Brain microvascular endothelial cell (primary cell): Measurements from ENCODE around the gene RTL5.

ENCODE experiments used
- DNase-seq: peaks from one replicate; pipeline ENCODE4 v3.0.0-alpha.2; 2020
- H3K27ac ChIP-seq: fragments of 250-450 bp; sonication (Bioruptor Pico); 2 replicates; pipeline ENCODE4 v1.5.1; 2020; ENCODE audit warnings: mild to moderate bottlenecking, moderate library complexity
- H3K27me3 ChIP-seq: fragments of 250-450 bp; sonication (Bioruptor Pico); replicated peaks from 2 replicates; pipeline ENCODE4 v1.5.1; 2020; ENCODE audit warnings: mild to moderate bottlenecking
- H3K36me3 ChIP-seq: fragments of 250-450 bp; sonication (Bioruptor Pico); replicated peaks from 2 replicates; pipeline ENCODE4 v1.5.1; 2020; ENCODE audit warnings: mild to moderate bottlenecking
- H3K4me3 ChIP-seq: 2 replicates; pipeline ENCODE4 v1.5.1; 2011; ENCODE audit warnings: low read depth, mild to moderate bottlenecking, control low read depth, low read length, moderate library complexity
- in situ Hi-C: cut with HindIII; loops from 2 replicates; pipeline ENCODE4 v1.10.0; 2017; ENCODE audit warnings: low sequenced_read_pairs, low pct_ligation_motif_present
- TF ChIP-seq, protein P1 (sequence below): IDR thresholded peaks from 2 replicates; pipeline ENCODE4 v1.5.1; 2011; ENCODE audit warnings: low read depth, mild to moderate bottlenecking, moderate library complexity, low read length, control low read depth, inconsistent platforms; ENCODE audit errors: missing control alignments

Gene RTL5

DNA sequence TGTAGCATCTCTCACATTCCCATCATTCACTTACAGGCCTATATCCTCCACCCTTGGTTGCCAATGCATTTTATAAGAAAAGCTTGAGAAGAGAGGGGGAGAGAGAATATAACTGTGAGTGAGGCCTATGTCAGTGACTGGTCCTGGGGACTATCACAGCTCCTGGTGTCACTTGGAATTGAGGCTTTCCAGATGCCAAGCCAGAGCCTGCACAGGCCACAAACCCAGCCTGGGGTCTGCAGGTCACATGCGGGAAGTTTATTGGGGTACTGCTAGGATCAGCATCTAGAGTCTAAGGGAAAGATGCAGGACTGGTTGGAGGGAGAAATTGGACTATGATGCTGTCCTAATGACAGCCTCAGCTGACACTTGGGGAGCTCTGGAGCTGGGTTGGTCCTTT is 47.6 kb downstream of the RTL5 start:
- in situ Hi-C loops = no loop called here
- Histone ChIP-seq H3K27me3 (peaks cover 5% of the 10 kb centered on the region), H3K27ac (no peak overlapping the region), H3K36me3 (no peaks in the 10 kb centered on the region), H3K4me3 (no peak overlapping the region)
- no peak for DNase-seq
- TF ChIP-seq, protein P1, sequence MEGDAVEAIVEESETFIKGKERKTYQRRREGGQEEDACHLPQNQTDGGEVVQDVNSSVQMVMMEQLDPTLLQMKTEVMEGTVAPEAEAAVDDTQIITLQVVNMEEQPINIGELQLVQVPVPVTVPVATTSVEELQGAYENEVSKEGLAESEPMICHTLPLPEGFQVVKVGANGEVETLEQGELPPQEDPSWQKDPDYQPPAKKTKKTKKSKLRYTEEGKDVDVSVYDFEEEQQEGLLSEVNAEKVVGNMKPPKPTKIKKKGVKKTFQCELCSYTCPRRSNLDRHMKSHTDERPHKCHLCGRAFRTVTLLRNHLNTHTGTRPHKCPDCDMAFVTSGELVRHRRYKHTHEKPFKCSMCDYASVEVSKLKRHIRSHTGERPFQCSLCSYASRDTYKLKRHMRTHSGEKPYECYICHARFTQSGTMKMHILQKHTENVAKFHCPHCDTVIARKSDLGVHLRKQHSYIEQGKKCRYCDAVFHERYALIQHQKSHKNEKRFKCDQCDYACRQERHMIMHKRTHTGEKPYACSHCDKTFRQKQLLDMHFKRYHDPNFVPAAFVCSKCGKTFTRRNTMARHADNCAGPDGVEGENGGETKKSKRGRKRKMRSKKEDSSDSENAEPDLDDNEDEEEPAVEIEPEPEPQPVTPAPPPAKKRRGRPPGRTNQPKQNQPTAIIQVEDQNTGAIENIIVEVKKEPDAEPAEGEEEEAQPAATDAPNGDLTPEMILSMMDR = no peak

DNA sequence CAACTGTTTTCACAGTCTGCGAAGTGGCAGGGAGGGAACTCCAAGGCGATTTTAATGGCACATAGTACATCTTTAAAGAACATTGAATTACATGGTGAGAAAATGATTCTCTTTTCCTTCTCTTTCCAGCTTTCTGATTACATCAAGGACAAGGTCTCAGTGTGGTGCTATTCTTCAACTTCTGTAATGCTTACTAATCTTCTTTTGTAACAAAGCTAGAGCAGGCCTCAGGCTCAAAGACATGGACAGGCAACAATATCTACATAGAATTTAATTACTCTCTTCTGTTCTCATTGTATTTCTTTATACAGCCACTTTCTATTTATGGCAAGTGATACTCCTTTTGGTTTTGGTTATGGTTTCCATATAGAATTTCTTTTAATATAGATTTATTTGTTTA is 48.4 kb downstream of the RTL5 start:
- TF ChIP-seq, protein P1 = no peak
- no peak for DNase-seq
- no peak overlapping the region for H3K27ac ChIP-seq
- no peaks in the 10 kb centered on the region for H3K36me3 ChIP-seq
- in situ Hi-C loops = no loop called here
- H3K4me3 ChIP-seq = no peak overlapping the region
- H3K27me3 ChIP-seq = peaks cover 5% of the 10 kb centered on the region

DNA sequence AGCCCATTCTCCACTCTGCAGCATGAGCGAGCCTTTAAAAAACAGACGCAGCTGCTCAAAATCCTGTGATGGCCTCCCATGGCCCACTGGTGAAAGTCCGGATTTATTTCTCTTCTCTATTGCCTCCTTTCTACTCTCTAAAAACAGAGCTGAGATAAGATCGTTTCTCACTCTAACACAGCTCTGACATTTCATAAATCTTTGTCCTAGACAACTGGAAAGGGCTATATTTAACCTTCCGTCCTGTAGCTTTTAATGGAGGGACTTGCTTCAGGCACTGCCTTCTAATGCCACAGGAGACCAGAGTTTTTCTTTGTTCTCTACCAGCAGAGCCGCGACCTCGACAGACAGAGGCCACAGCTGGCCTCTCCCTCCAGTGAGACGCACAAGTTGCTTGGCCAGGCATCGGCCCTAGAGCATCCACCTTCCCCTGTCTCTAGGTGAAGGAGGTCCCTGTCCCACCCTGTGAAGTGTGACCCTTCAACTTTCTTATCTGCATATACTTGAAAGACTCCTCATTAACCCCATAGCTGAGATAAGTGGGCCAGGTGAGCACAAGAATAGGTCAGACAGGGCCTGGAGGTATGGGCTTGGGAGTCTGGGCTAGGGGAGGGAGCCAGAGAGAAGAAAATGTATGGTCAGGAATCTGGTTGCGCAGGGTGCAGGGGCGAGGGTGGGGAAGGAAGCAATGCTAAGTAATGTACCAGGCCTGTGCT is 50.0 kb downstream of the RTL5 start:
- TF ChIP-seq, protein P1 = no peak
- H3K4me3 ChIP-seq = no peak overlapping the region
- no peak for DNase-seq
- H3K36me3 ChIP-seq = no peaks in the 10 kb centered on the region
- peaks cover 5% of the 10 kb centered on the region for H3K27me3 ChIP-seq
- in situ Hi-C loops = no loop called here
- no peak overlapping the region for H3K27ac ChIP-seq

DNA sequence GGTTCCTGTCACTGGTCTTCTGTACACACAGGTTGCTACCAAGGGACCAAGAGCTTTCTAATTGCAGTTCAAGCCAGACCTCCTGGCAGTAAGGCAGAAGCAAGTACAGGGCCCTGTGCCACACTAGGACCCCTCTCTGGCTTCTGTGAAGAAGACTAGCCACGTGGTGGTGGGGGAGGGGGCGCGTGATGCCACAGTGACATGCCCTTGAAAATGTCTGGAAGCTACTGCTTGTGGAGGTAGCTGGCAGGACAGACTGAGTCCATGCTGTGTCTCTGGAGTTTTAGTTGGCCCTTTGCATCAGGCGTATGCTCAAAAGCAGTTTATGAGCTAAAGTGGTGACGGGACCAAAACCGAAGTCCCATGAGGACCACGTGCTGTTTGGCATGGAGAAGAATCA is 50.9 kb downstream of the RTL5 start:
- no peak for DNase-seq
- Histone ChIP-seq H3K36me3 (no peaks in the 10 kb centered on the region), H3K27ac (no peak overlapping the region), H3K27me3 (peaks cover 5% of the 10 kb centered on the region), H3K4me3 (no peak overlapping the region)
- TF ChIP-seq, protein P1 = no peak
- in situ Hi-C loops = no loop called here

DNA sequence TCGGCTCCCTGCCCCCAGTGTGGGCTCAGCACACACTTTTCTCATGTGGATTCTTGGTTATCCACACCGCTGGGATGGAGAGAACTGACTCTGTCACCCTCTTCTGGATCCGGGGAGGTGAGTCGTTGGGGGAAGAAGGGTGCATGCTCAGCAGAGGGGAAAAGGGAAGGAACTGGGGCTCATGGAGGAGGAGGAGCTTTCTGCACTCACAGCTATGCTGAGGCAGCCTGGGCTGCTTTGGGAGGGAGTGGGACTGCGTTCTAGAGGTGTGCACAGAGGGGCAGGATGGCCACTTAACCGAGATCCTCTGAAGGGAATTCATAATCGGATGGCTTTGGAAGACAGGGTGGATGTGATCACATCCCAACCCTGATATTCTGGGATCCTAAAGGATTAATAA is 51.6 kb downstream of the RTL5 start:
- Histone ChIP-seq H3K4me3 (no peak overlapping the region), H3K36me3 (no peaks in the 10 kb centered on the region), H3K27ac (no peak overlapping the region), H3K27me3 (peaks cover 5% of the 10 kb centered on the region)
- TF ChIP-seq, protein P1 = no peak
- no peak for DNase-seq
- in situ Hi-C loops = no loop called here

DNA sequence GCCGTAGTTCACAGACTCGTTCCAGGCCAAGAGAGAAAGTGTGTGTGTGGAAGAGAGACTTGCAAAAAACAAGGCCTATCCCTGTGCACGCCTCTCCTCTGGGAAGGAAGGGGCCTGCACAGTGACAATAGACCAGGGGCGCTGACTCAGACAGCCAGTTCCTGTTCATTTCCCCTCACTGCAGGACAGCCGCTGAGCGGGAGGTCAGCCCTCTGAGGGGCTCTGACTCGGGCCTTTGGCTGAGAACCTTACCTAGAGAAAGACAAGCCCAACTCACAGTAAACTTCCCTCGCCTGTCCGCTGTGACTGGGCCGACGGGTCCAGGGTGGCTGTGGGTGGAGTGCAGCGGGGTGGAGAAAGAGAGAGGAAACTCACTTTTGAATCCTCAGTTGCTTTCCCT is 52.1 kb downstream of the RTL5 start:
- TF ChIP-seq, protein P1 = no peak
- in situ Hi-C loops = no loop called here
- H3K4me3 ChIP-seq = no peak overlapping the region
- no peak overlapping the region for H3K27ac ChIP-seq
- DNase-seq = peak; percentile 2
- H3K27me3 ChIP-seq = peaks cover 5% of the 10 kb centered on the region
- H3K36me3 ChIP-seq = no peaks in the 10 kb centered on the region
